PC-9 (cell line): ENCODE results near the gene CCKAR. TPM values are rescaled to one million over a fixed set of nuclear protein-coding genes. Genes with fewer than 3 reads are reported as not detected.

Source experiments
- BruUV-seq: library from RNA; stranded (reverse); fragments of 400-500 nt; replicated peaks from 2 replicates; lab custom pipeline; 2021; lab: Mats Ljungman, UMichigan
- CTCF ChIA-PET: fragments of 300-600 bp; sonication (Branson Sonifier 250); formaldehyde crosslinking; loops from one replicate; lab custom pipeline; 2022; ENCODE audit warnings: antibody characterized with exemption; lab: Charles Lee
- POLR2A ChIA-PET: fragments of 300-600 bp; sonication (Branson Sonifier 250); formaldehyde crosslinking; loops from one replicate; lab custom pipeline; 2022; ENCODE audit warnings: antibody characterized with exemption; ENCODE audit not compliant: unreplicated experiment; lab: Charles Lee
- DNase-seq, 2 experiments: peaks; one replicate each; pipeline versions ENCODE4 v3.0.0 to v3.0.0-alpha.2; 2015 to 2022; ENCODE audit warnings: mixed read lengths in 1 of 2
- H2AFZ ChIP-seq: fragments of 200-600 bp; sonication (generic); 2 replicates; pipeline ENCODE4 v1.8.1; 2017; ENCODE audit warnings: antibody characterized with exemption
- H3F3A ChIP-seq: fragments of 200-600 bp; sonication (generic); 2 replicates; pipeline ENCODE4 v1.8.1; 2017; ENCODE audit warnings: antibody characterized with exemption, mild to moderate bottlenecking, low read depth; ENCODE audit not compliant: insufficient read depth
- H3K27ac ChIP-seq: fragments of 200-600 bp; sonication (generic); 2 replicates; pipeline ENCODE4 v1.6.1; 2016; ENCODE audit warnings: mixed run types
- H3K27me3 ChIP-seq: fragments of 200-600 bp; sonication (generic); 2 replicates; pipeline ENCODE4 v1.6.1; 2016; ENCODE audit warnings: low read depth, mixed run types; ENCODE audit not compliant: insufficient read depth
- H3K36me3 ChIP-seq: fragments of 200-600 bp; sonication (generic); 2 replicates; pipeline ENCODE4 v1.6.1; 2016; ENCODE audit warnings: low read depth, mixed run types
- H3K4me1 ChIP-seq: fragments of 200-600 bp; sonication (generic); replicated peaks from 2 replicates; pipeline ENCODE4 v1.6.1; 2016; ENCODE audit warnings: mixed run types; ENCODE audit not compliant: insufficient read depth
- H3K4me2 ChIP-seq: fragments of 200-600 bp; sonication (generic); 2 replicates; pipeline ENCODE4 v1.6.1; 2017; ENCODE audit warnings: mixed run types
- H3K4me3 ChIP-seq: fragments of 200-600 bp; sonication (generic); 2 replicates; pipeline ENCODE4 v1.6.1; 2016; ENCODE audit warnings: mixed run types
- H3K79me2 ChIP-seq: fragments of 200-600 bp; sonication (generic); 2 replicates; pipeline ENCODE4 v1.6.1; 2017; ENCODE audit warnings: low read depth, mixed run types
- H3K9me2 ChIP-seq: fragments of 200-600 bp; sonication (generic); 2 replicates; pipeline ENCODE4 v1.8.1; 2017; ENCODE audit warnings: mild to moderate bottlenecking; ENCODE audit not compliant: insufficient read depth
- H3K9me3 ChIP-seq: fragments of 200-600 bp; sonication (generic); 2 replicates; pipeline ENCODE4 v1.8.1; 2016; ENCODE audit warnings: low read depth; ENCODE audit not compliant: insufficient read depth
- H4K20me1 ChIP-seq: fragments of 200-600 bp; sonication (generic); 2 replicates; pipeline ENCODE4 v1.8.1; 2017; ENCODE audit not compliant: insufficient read depth
- CTCF ChIP-seq: fragments of 200-600 bp; sonication (generic); conservative IDR thresholded peaks from 2 replicates; pipeline ENCODE4 v1.6.1; 2017; ENCODE audit warnings: mixed run types, antibody characterized with exemption, mild to moderate bottlenecking, moderate library complexity
- EZH2 ChIP-seq: fragments of 200-600 bp; sonication (generic); IDR thresholded peaks from 2 replicates; pipeline ENCODE4 v1.8.0; 2017; ENCODE audit warnings: antibody characterized with exemption, low read depth
- intact Hi-C: fragments of 100-400 bp; cut with micrococcal nuclease; formaldehyde crosslinking; loops from one replicate; pipeline ENCODE4 v1.10.0; 2022; ENCODE audit not compliant: unreplicated experiment
- total RNA-seq: library from RNA; stranded (reverse); gene quantifications from 2 replicates; pipeline ENCODE4 v1.2.3, GENCODE V29; 2021

Gene CCKAR
- total RNA-seq, 1 experiment from 2014 or later = not detected

- H3K9me3 ChIP-seq = no peaks in the 10 kb centered on the region
- no peak overlapping the region for H3K4me2 ChIP-seq
- H3K9me2 ChIP-seq = no peaks in the 10 kb centered on the region
- H3F3A ChIP-seq = no peaks in the 10 kb centered on the region
- ChIA-PET POLR2A (no interaction called here), CTCF (interaction anchor here (0.6 kb wide), 1 partner anchor 91 kb away, joined by 3 read pairs; no protein-coding TSS in a partner anchor)
- no TSS peak for BruUV-seq
- no peak overlapping the region for H3K4me3 ChIP-seq
- H3K79me2 ChIP-seq = no peaks in the 10 kb centered on the region
- H2AFZ ChIP-seq = no peak overlapping the region
- peaks cover 22% of the 10 kb centered on the region; the same call in 1 of the 2 replicates for H3K27me3 ChIP-seq
- H4K20me1 ChIP-seq = no peaks in the 10 kb centered on the region
- H3K27ac ChIP-seq = no peak overlapping the region
- intact Hi-C loops = no loop called here
- H3K36me3 ChIP-seq = no peaks in the 10 kb centered on the region
- H3K4me1 ChIP-seq = no peaks in the 10 kb centered on the region
- TF ChIP-seq EZH2 (no peak), CTCF (no peak)
- no peak for DNase-seq
Observed at GRCh38 chr4:26485684-26486083, 4.6 kb downstream of the CCKAR start.

- H3K4me2 ChIP-seq = no peak overlapping the region
- H3K27ac ChIP-seq = no peak overlapping the region
- no TSS peak for BruUV-seq
- H3F3A ChIP-seq = no peaks in the 10 kb centered on the region
- CTCF ChIA-PET = no interaction called here
- H3K4me3 ChIP-seq = no peak overlapping the region
- H3K36me3 ChIP-seq = no peaks in the 10 kb centered on the region
- intact Hi-C loops = no loop called here
- DNase-seq = no peak
- no peaks in the 10 kb centered on the region for H3K9me3 ChIP-seq
- H3K4me1 ChIP-seq = no peaks in the 10 kb centered on the region
- no peaks in the 10 kb centered on the region for H4K20me1 ChIP-seq
- H3K27me3 ChIP-seq = peaks cover 17% of the 10 kb centered on the region; the same call in 1 of the 2 replicates
- no peak overlapping the region for H2AFZ ChIP-seq
- H3K9me2 ChIP-seq = no peaks in the 10 kb centered on the region
- TF ChIP-seq CTCF (no peak), EZH2 (no peak)
- H3K79me2 ChIP-seq = no peaks in the 10 kb centered on the region
- POLR2A ChIA-PET = no interaction called here
Observed at GRCh38 chr4:26484516-26484915, 5.8 kb downstream of the CCKAR start.

GRCh38 chr4:26484032-26484515 is 6.2 kb downstream of the CCKAR start:
- intact Hi-C loops = no loop called here
- no peaks in the 10 kb centered on the region for H4K20me1 ChIP-seq
- no peak overlapping the region for H3K27ac ChIP-seq
- BruUV-seq = no TSS peak
- no peak overlapping the region for H3K4me3 ChIP-seq
- no peak overlapping the region for H3K4me2 ChIP-seq
- DNase-seq = no peak
- H2AFZ ChIP-seq = no peak overlapping the region
- no peaks in the 10 kb centered on the region for H3K9me3 ChIP-seq
- POLR2A ChIA-PET = no interaction called here
- no peaks in the 10 kb centered on the region for H3K9me2 ChIP-seq
- H3K4me1 ChIP-seq = no peaks in the 10 kb centered on the region
- CTCF ChIA-PET = no interaction called here
- no peaks in the 10 kb centered on the region for H3K36me3 ChIP-seq
- no peaks in the 10 kb centered on the region for H3K79me2 ChIP-seq
- no peaks in the 10 kb centered on the region for H3F3A ChIP-seq
- TF ChIP-seq EZH2 (no peak), CTCF (no peak)
- H3K27me3 ChIP-seq = peaks cover 12% of the 10 kb centered on the region; the same call in 1 of the 2 replicates
